ENCODE results near the gene PAXIP1.

PAXIP1 gene

DNA sequence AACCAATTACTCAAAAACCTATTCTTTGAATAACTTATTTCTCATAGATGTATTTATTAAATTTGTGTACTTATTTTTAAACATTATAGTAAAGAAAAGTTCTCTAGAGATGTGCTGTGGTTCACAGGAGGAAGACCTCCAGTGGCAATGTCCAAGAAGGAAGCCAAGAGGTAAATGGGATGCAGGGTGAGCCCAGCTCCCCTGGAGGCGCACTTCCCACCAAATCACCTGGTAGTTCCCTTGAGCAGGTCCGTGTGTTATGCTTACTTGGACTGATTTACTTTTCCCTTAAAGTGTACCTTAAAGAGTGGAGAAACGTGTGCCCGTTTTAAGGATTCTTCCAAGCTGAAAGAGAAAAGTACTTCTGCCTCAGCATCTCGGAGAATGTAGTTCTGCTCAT, 55.3 kb downstream of the PAXIP1 start:
- no peak overlapping the region for H4K8ac ChIP-seq (ENCODE audit: low read depth, low read length)
- H3K36me3 ChIP-seq (ENCODE audit: control insufficient read depth in 1 of 2, insufficient read depth in 2 of 2, low read length in 2 of 2), result peaks cover 23 to 36% of the 10 kb centered on the region in 2 experiments
- DNase-seq, result no peak
- H3K4ac ChIP-seq (ENCODE audit: low read depth, low read length), result no peak overlapping the region
- H3K14ac ChIP-seq (ENCODE audit: low read length), result no peak overlapping the region
- H2BK12ac ChIP-seq (ENCODE audit: low read length), result no peak overlapping the region
- H3K9ac ChIP-seq (ENCODE audit: low read length), result no peak overlapping the region
- no peak overlapping the region for H3K4me2 ChIP-seq (ENCODE audit: low read length)
- no peak overlapping the region for H3K27ac ChIP-seq (ENCODE audit: low read depth, low read length)
- no peak overlapping the region for H3K4me3 ChIP-seq (ENCODE audit: low read depth, low read length)
- no peaks in the 10 kb centered on the region for H3K9me3 ChIP-seq (ENCODE audit: insufficient read depth, low read depth, low read length)
- no peaks in the 10 kb centered on the region for H3K79me1 ChIP-seq (ENCODE audit: low read length)
- no peaks in the 10 kb centered on the region for H3K79me2 ChIP-seq (ENCODE audit: control insufficient read depth, insufficient read depth, low read length, poor library complexity)
- no peak overlapping the region for H3K23ac ChIP-seq (ENCODE audit: low read length)
- no peak overlapping the region for H2BK120ac ChIP-seq (ENCODE audit: insufficient read depth, low read length, poor library complexity)
- H2BK5ac ChIP-seq (ENCODE audit: low read depth, low read length, poor library complexity), result no peak overlapping the region
- no peak overlapping the region for H2AFZ ChIP-seq (ENCODE audit: insufficient read depth, low read length, poor library complexity)
- no peaks in the 10 kb centered on the region for H3K4me1 ChIP-seq (ENCODE audit: control insufficient read depth in 1 of 2, insufficient read depth in 2 of 2, low read length in 2 of 2)
- no peak overlapping the region for H4K12ac ChIP-seq (ENCODE audit: low read depth, low read length)
- H2AK5ac ChIP-seq (ENCODE audit: low read length), result no peak overlapping the region
- H4K91ac ChIP-seq (ENCODE audit: low read depth, low read length), result no peak overlapping the region
- no CpG with 5 or more reads among the region's 5 CpGs for WGBS (ENCODE audit: extremely low coverage, insufficient coverage, insufficient read length)
- no peak overlapping the region for H3K18ac ChIP-seq (ENCODE audit: low read length)
- H3K27me3 ChIP-seq (ENCODE audit: insufficient read depth, low read length), result no peaks in the 10 kb centered on the region

DNA sequence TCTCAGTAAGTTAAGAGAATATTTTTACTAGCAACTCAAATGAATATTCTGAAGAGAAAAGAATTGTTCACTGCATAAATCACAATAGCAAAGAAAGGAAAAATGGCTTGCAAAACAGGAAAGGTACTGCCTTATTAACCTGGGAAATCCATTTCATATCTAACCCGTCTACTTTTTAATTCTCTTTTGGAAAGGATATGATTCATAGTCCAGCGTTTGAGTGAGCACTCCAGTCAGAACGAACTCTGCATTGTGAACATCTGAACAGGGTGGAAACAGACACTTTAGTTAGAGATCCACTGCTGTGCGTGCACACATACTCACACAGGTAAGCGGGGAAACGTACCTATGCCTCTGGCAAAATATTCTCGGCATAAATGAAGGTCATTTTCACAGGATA, 56.8 kb downstream of the PAXIP1 start:
- Histone ChIP-seq H2AK5ac (ENCODE audit: low read length) (no peak overlapping the region), H2BK5ac (ENCODE audit: low read depth, low read length, poor library complexity) (no peak overlapping the region), H3K23ac (ENCODE audit: low read length) (no peak overlapping the region), H3K4me2 (ENCODE audit: low read length) (no peak overlapping the region), H2BK120ac (ENCODE audit: insufficient read depth, low read length, poor library complexity) (no peak overlapping the region), H2BK12ac (ENCODE audit: low read length) (no peak overlapping the region), H3K18ac (ENCODE audit: low read length) (no peak overlapping the region), H2AFZ (ENCODE audit: insufficient read depth, low read length, poor library complexity) (no peak overlapping the region), H4K8ac (ENCODE audit: low read depth, low read length) (no peak overlapping the region), H3K36me3 (ENCODE audit: control insufficient read depth in 1 of 2, insufficient read depth in 2 of 2, low read length in 2 of 2) (peaks cover 19 to 28% of the 10 kb centered on the region in 2 experiments), H3K4ac (ENCODE audit: low read depth, low read length) (no peak overlapping the region), H3K14ac (ENCODE audit: low read length) (no peak overlapping the region), H3K79me1 (ENCODE audit: low read length) (no peaks in the 10 kb centered on the region), H4K12ac (ENCODE audit: low read depth, low read length) (no peak overlapping the region), H3K27me3 (ENCODE audit: insufficient read depth, low read length) (no peaks in the 10 kb centered on the region), H3K4me3 (ENCODE audit: low read depth, low read length) (no peak overlapping the region), H3K27ac (ENCODE audit: low read depth, low read length) (no peak overlapping the region), H3K79me2 (ENCODE audit: control insufficient read depth, insufficient read depth, low read length, poor library complexity) (no peaks in the 10 kb centered on the region), H3K9ac (ENCODE audit: low read length) (no peak overlapping the region), H4K91ac (ENCODE audit: low read depth, low read length) (no peak overlapping the region), H3K9me3 (ENCODE audit: insufficient read depth, low read depth, low read length) (no peaks in the 10 kb centered on the region), H3K4me1 (ENCODE audit: control insufficient read depth in 1 of 2, insufficient read depth in 2 of 2, low read length in 2 of 2) (no peaks in the 10 kb centered on the region)
- WGBS (ENCODE audit: extremely low coverage, insufficient coverage, insufficient read length), result no CpG with 5 or more reads among the region's 7 CpGs
- no peak for DNase-seq

GRCh38 chr7:154943906-154944305, 59.0 kb downstream of the PAXIP1 start:
- DNase-seq, result no peak
- WGBS (ENCODE audit: extremely low coverage, insufficient coverage, insufficient read length), result no CpG with 5 or more reads among the region's 9 CpGs
- Histone ChIP-seq H2AFZ (ENCODE audit: insufficient read depth, low read length, poor library complexity) (no peak overlapping the region), H4K12ac (ENCODE audit: low read depth, low read length) (no peak overlapping the region), H3K14ac (ENCODE audit: low read length) (no peak overlapping the region), H4K8ac (ENCODE audit: low read depth, low read length) (no peak overlapping the region), H2AK5ac (ENCODE audit: low read length) (no peak overlapping the region), H3K4me1 (ENCODE audit: control insufficient read depth in 1 of 2, insufficient read depth in 2 of 2, low read length in 2 of 2) (no peaks in the 10 kb centered on the region), H3K79me1 (ENCODE audit: low read length) (no peaks in the 10 kb centered on the region), H3K18ac (ENCODE audit: low read length) (no peak overlapping the region), H3K79me2 (ENCODE audit: control insufficient read depth, insufficient read depth, low read length, poor library complexity) (no peaks in the 10 kb centered on the region), H3K9ac (ENCODE audit: low read length) (no peak overlapping the region), H3K4me3 (ENCODE audit: low read depth, low read length) (no peak overlapping the region), H3K27me3 (ENCODE audit: insufficient read depth, low read length) (no peaks in the 10 kb centered on the region), H3K9me3 (ENCODE audit: insufficient read depth, low read depth, low read length) (no peaks in the 10 kb centered on the region), H2BK5ac (ENCODE audit: low read depth, low read length, poor library complexity) (no peak overlapping the region), H3K4me2 (ENCODE audit: low read length) (no peak overlapping the region), H3K23ac (ENCODE audit: low read length) (no peak overlapping the region), H4K91ac (ENCODE audit: low read depth, low read length) (no peak overlapping the region), H3K27ac (ENCODE audit: low read depth, low read length) (no peak overlapping the region), H3K36me3 (ENCODE audit: control insufficient read depth in 1 of 2, insufficient read depth in 2 of 2, low read length in 2 of 2) (peaks cover 14 to 21% of the 10 kb centered on the region in 2 experiments), H2BK12ac (ENCODE audit: low read length) (no peak overlapping the region), H3K4ac (ENCODE audit: low read depth, low read length) (no peak overlapping the region), H2BK120ac (ENCODE audit: insufficient read depth, low read length, poor library complexity) (no peak overlapping the region)

- Histone ChIP-seq H4K12ac (ENCODE audit: low read depth, low read length) (no peak overlapping the region), H3K27me3 (ENCODE audit: insufficient read depth, low read length) (no peaks in the 10 kb centered on the region), H4K91ac (ENCODE audit: low read depth, low read length) (no peak overlapping the region), H2BK12ac (ENCODE audit: low read length) (no peak overlapping the region), H3K4ac (ENCODE audit: low read depth, low read length) (no peak overlapping the region), H3K9me3 (ENCODE audit: insufficient read depth, low read depth, low read length) (no peaks in the 10 kb centered on the region), H3K4me2 (ENCODE audit: low read length) (no peak overlapping the region), H3K9ac (ENCODE audit: low read length) (no peak overlapping the region), H3K18ac (ENCODE audit: low read length) (no peak overlapping the region), H3K79me2 (ENCODE audit: control insufficient read depth, insufficient read depth, low read length, poor library complexity) (no peaks in the 10 kb centered on the region), H2BK120ac (ENCODE audit: insufficient read depth, low read length, poor library complexity) (no peak overlapping the region), H2BK5ac (ENCODE audit: low read depth, low read length, poor library complexity) (no peak overlapping the region), H4K8ac (ENCODE audit: low read depth, low read length) (no peak overlapping the region), H2AFZ (ENCODE audit: insufficient read depth, low read length, poor library complexity) (no peak overlapping the region), H3K27ac (ENCODE audit: low read depth, low read length) (no peak overlapping the region), H3K4me3 (ENCODE audit: low read depth, low read length) (no peak overlapping the region), H3K79me1 (ENCODE audit: low read length) (no peaks in the 10 kb centered on the region), H3K14ac (ENCODE audit: low read length) (no peak overlapping the region), H3K4me1 (ENCODE audit: control insufficient read depth in 1 of 2, insufficient read depth in 2 of 2, low read length in 2 of 2) (no peaks in the 10 kb centered on the region), H3K23ac (ENCODE audit: low read length) (no peak overlapping the region), H3K36me3 (ENCODE audit: control insufficient read depth in 1 of 2, insufficient read depth in 2 of 2, low read length in 2 of 2) (peaks cover 11 to 19% of the 10 kb centered on the region in 2 experiments), H2AK5ac (ENCODE audit: low read length) (no peak overlapping the region)
- DNase-seq, result no peak
- no CpG with 5 or more reads among the region's 2 CpGs for WGBS (ENCODE audit: extremely low coverage, insufficient coverage, insufficient read length)
Measured at GRCh38 chr7:154942691-154943090, 60.2 kb downstream of the PAXIP1 start.
